Endothelial cell of umbilical vein (primary cell): Measurements from ENCODE around the gene RUNX2. TPM values are rescaled to one million over a fixed set of nuclear protein-coding genes. Genes with fewer than 3 reads are reported as not detected.

ENCODE experiments used
- BruUV-seq: library from RNA; stranded (reverse); fragments of 400-500 nt; replicated peaks from 2 replicates; lab custom pipeline; 2021; lab: Mats Ljungman, UMichigan
- CTCF ChIA-PET: fragments of 300-600, 350-600 bp; sonication (Branson Sonifier 250); formaldehyde crosslinking; loops from one replicate; lab custom pipeline; 2021; ENCODE audit warnings: antibody characterized with exemption, inconsistent platforms; lab: Charles Lee
- POLR2A ChIA-PET: fragments of 300-600, 350-600 bp; sonication (Branson Sonifier 250); formaldehyde crosslinking; loops from one replicate; lab custom pipeline; 2021; ENCODE audit warnings: antibody characterized with exemption, inconsistent platforms; lab: Charles Lee
- DNase-seq: peaks from one replicate; pipeline ENCODE4 v3.0.0-alpha.2; 2011; ENCODE audit warnings: low read depth, low spot score
- FAIRE-seq: peaks from 2 replicates; lab custom pipeline; 2011; peaks lifted over from hg19 to GRCh38; lab: Jason Lieb, UNC
- H2AFZ ChIP-seq: 2 replicates; pipeline ENCODE4 v1.6.0; 2012; ENCODE audit warnings: low read depth, low read length, control low read depth, inconsistent platforms
- H3K27ac ChIP-seq: 2 replicates; pipeline ENCODE4 v1.5.1; 2011; ENCODE audit warnings: low read depth, mild to moderate bottlenecking, control low read depth, low read length, moderate library complexity; ENCODE audit not compliant: insufficient read depth
- H3K27me3 ChIP-seq, 2 experiments: 2 replicates each; pipeline versions ENCODE4 v1.6.0 to v1.6.1; 2011; ENCODE audit warnings: low read length in 2 of 2, mixed read lengths in 1 of 2; ENCODE audit not compliant: control insufficient read depth in 2 of 2, insufficient read depth in 2 of 2
- H3K36me3 ChIP-seq, 2 experiments: 2 replicates in 1 of 2; 3 replicates in 1 of 2; pipeline ENCODE4 v1.5.1; 2011; ENCODE audit warnings: low read length in 2 of 2, mild to moderate bottlenecking in 1 of 2, moderate library complexity in 1 of 2; ENCODE audit not compliant: control insufficient read depth in 2 of 2, insufficient read depth in 2 of 2; ENCODE audit errors: extremely low read depth in 1 of 2
- H3K4me1 ChIP-seq: 3 replicates; pipeline ENCODE4 v1.5.1; 2011; ENCODE audit warnings: mild to moderate bottlenecking, low read length; ENCODE audit not compliant: control insufficient read depth, insufficient read depth; ENCODE audit errors: extremely low read depth
- H3K4me2 ChIP-seq: 2 replicates; pipeline ENCODE4 v1.6.1; 2011; ENCODE audit warnings: low read length, control low read depth, mixed read lengths; ENCODE audit not compliant: insufficient read depth
- H3K4me3 ChIP-seq, 3 experiments: fragments of 200-600 bp in 1 of 3; sonication (generic), shearing (Covaris generic) in 1 of 3; replicated peaks in 1 of 3; 2 replicates each; pipeline ENCODE4 v1.5.1; 2011 to 2016; ENCODE audit warnings: control low read depth in 3 of 3, low read length in 3 of 3, mild to moderate bottlenecking in 2 of 3, inconsistent platforms in 1 of 3, low read depth in 1 of 3, moderate library complexity in 1 of 3; ENCODE audit not compliant: insufficient read depth in 1 of 3
- H3K79me2 ChIP-seq: 2 replicates; pipeline ENCODE4 v1.6.0; 2012; ENCODE audit warnings: low read length, inconsistent platforms; ENCODE audit not compliant: control insufficient read depth, insufficient read depth
- H3K9ac ChIP-seq: replicated peaks from 2 replicates; pipeline ENCODE3; 2011; ENCODE audit warnings: low read length, control low read depth; ENCODE audit not compliant: insufficient read depth; ENCODE audit errors: extremely low read depth
- H3K9me1 ChIP-seq: replicated peaks from 3 replicates; pipeline ENCODE4 v1.6.0; 2011; ENCODE audit warnings: mild to moderate bottlenecking, low read length; ENCODE audit not compliant: control insufficient read depth, insufficient read depth; ENCODE audit errors: extremely low read depth
- H3K9me3 ChIP-seq: replicated peaks from 2 replicates; pipeline ENCODE4 v1.5.1; 2012; ENCODE audit warnings: low read length, inconsistent platforms; ENCODE audit not compliant: control insufficient read depth, insufficient read depth
- H4K20me1 ChIP-seq: replicated peaks from 2 replicates; pipeline ENCODE3; 2011; ENCODE audit warnings: mild to moderate bottlenecking, low read length; ENCODE audit not compliant: control insufficient read depth, insufficient read depth; ENCODE audit errors: extremely low read depth
- EZH2 ChIP-seq: IDR thresholded peaks from 2 replicates; pipeline ENCODE4 v1.6.1; 2012; ENCODE audit warnings: borderline replicate concordance, low read depth, mild to moderate bottlenecking, moderate library complexity, low read length, inconsistent platforms; ENCODE audit not compliant: severe bottlenecking
- FOS ChIP-seq: IDR thresholded peaks from 2 replicates; pipeline ENCODE4 v1.6.1; 2011; ENCODE audit warnings: mild to moderate bottlenecking, low read length, moderate library complexity, borderline replicate concordance; ENCODE audit not compliant: insufficient read depth
- GATA2 ChIP-seq: IDR thresholded peaks from 2 replicates; pipeline ENCODE4 v1.7.0; 2011; ENCODE audit warnings: low read depth, mild to moderate bottlenecking, moderate library complexity, mixed read lengths, low read length; ENCODE audit not compliant: insufficient read length, insufficient read depth
- JUN ChIP-seq: IDR thresholded peaks from 2 replicates; pipeline ENCODE4 v1.6.1; 2011; ENCODE audit warnings: borderline replicate concordance, low read depth; ENCODE audit not compliant: insufficient read length, insufficient read depth
- MYC ChIP-seq: IDR thresholded peaks from one replicate; pipeline ENCODE4 v1.6.1; 2011; ENCODE audit warnings: mild to moderate bottlenecking, low read depth, low read length
- POLR2A ChIP-seq: IDR thresholded peaks from 2 replicates; pipeline ENCODE4 v1.6.1; 2012; ENCODE audit warnings: low read depth, mild to moderate bottlenecking, control low read depth, low read length
- POLR2AphosphoS5 ChIP-seq: IDR thresholded peaks from 2 replicates; pipeline ENCODE4 v1.6.1; 2012; ENCODE audit warnings: low read depth, mild to moderate bottlenecking, control low read depth, low read length, moderate library complexity; ENCODE audit not compliant: insufficient read depth
- dilution Hi-C: fragments of 300-500 bp; cut with MboI; formaldehyde crosslinking; loops from one replicate; pipeline ENCODE4 v1.15.0; 2019; ENCODE audit warnings: low sequenced_read_pairs; ENCODE audit not compliant: extremely low pct_ligation_motif_present
- intact Hi-C: fragments of 100-400 bp; cut with micrococcal nuclease; formaldehyde crosslinking; loops from one replicate; pipeline ENCODE4 v1.10.0; 2022
- polyA plus RNA-seq, 4 experiments: library from polyadenylated mRNA; depleted of rRNA in 3 of 4; stranded (reverse) in 3 of 4; unstranded in 1 of 4; fragments of >200 nt; gene quantifications; 2 replicates each; pipeline versions ENCODE4 v1.2.1 to v1.2.3, GENCODE V29; 2011 to 2012; ENCODE audit warnings: missing spikeins in 1 of 4
- total RNA-seq: library from RNA; stranded (reverse); gene quantifications from 2 replicates; pipeline ENCODE4 v1.2.3, GENCODE V29; 2021
- TF ChIP-seq, protein P1 (sequence below): IDR thresholded peaks from 2 replicates; pipeline ENCODE4 v1.6.1; 2011; ENCODE audit not compliant: insufficient read depth, insufficient read length
- TF ChIP-seq, protein P2 (sequence below), 2 donors: IDR thresholded peaks; 1 replicate in 1 of 2; 2 replicates in 1 of 2; pipeline ENCODE4 v1.5.1; 2011; ENCODE audit warnings: low read length in 2 of 2, mild to moderate bottlenecking in 2 of 2, moderate library complexity in 2 of 2, control low read depth in 1 of 2, inconsistent platforms in 1 of 2, low read depth in 1 of 2; ENCODE audit not compliant: insufficient read depth in 1 of 2; ENCODE audit errors: extremely low read depth in 1 of 2

The RUNX2 gene
- total and polyA plus RNA-seq, 2 donors (not counting 3 experiments of a cell fraction or from before 2014, with no cell fraction given): 0.06 TPM; not detected in 1

- TF ChIP-seq POLR2A: no peak
- TF ChIP-seq, protein P1, sequence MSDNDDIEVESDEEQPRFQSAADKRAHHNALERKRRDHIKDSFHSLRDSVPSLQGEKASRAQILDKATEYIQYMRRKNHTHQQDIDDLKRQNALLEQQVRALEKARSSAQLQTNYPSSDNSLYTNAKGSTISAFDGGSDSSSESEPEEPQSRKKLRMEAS: no peak
- TF ChIP-seq JUN: no peak
- no peak for TF ChIP-seq FOS
- no peak for TF ChIP-seq GATA2
- TF ChIP-seq, protein P2, sequence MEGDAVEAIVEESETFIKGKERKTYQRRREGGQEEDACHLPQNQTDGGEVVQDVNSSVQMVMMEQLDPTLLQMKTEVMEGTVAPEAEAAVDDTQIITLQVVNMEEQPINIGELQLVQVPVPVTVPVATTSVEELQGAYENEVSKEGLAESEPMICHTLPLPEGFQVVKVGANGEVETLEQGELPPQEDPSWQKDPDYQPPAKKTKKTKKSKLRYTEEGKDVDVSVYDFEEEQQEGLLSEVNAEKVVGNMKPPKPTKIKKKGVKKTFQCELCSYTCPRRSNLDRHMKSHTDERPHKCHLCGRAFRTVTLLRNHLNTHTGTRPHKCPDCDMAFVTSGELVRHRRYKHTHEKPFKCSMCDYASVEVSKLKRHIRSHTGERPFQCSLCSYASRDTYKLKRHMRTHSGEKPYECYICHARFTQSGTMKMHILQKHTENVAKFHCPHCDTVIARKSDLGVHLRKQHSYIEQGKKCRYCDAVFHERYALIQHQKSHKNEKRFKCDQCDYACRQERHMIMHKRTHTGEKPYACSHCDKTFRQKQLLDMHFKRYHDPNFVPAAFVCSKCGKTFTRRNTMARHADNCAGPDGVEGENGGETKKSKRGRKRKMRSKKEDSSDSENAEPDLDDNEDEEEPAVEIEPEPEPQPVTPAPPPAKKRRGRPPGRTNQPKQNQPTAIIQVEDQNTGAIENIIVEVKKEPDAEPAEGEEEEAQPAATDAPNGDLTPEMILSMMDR (IDR thresholded peaks at IDR 0.05; ENCODE audit: extremely low read depth in 1 of 2, insufficient read depth in 1 of 2, low read depth in 1 of 2, low read length in 2 of 2): no peak
- TF ChIP-seq EZH2: no peak
- no peak for TF ChIP-seq MYC
- TF ChIP-seq POLR2AphosphoS5: no peak
- Histone ChIP-seq H2AFZ (no peak overlapping the region), H3K27ac (no peak overlapping the region), H3K9me3 (no peaks in the 10 kb centered on the region), H3K4me1 (no peaks in the 10 kb centered on the region), H3K27me3 (peaks cover 7 to 18% of the 10 kb centered on the region in 2 experiments), H3K9me1 (no peaks in the 10 kb centered on the region), H3K4me3 (no peak overlapping the region), H4K20me1 (no peaks in the 10 kb centered on the region), H3K79me2 (no peaks in the 10 kb centered on the region), H3K4me2 (no peak overlapping the region), H3K9ac (no peak overlapping the region), H3K36me3 (no peaks in the 10 kb centered on the region)
- POLR2A ChIA-PET: no interaction called here
- no TSS peak for BruUV-seq
- intact Hi-C loops (no loop called here), dilution Hi-C loops (no loop called here)
- FAIRE-seq (no peak), DNase-seq (no peak)
- CTCF ChIA-PET: no interaction called here
Observed at GRCh38 chr6:45562171-45562570, 234.0 kb downstream of the RUNX2 start.
